HCT116 (cell line): ENCODE results near the gene ZNF823.

Experiments
- EGR1 ChIP-seq: IDR thresholded peaks from 2 replicates; pipeline ENCODE4 v1.6.1; 2012; ENCODE audit warnings: low read depth
- ELF1 ChIP-seq: IDR thresholded peaks from 2 replicates; pipeline ENCODE4 v1.6.1; 2012; ENCODE audit warnings: low read depth, borderline replicate concordance
- EZH2 ChIP-seq: fragments of 200-600 bp; sonication (generic); IDR thresholded peaks from 2 replicates; pipeline ENCODE4 v1.6.1; 2017; ENCODE audit warnings: antibody characterized with exemption, mixed run types
- JUND ChIP-seq: IDR thresholded peaks from 2 replicates; pipeline ENCODE4 v1.6.1; 2012
- POLR2A ChIP-seq: IDR thresholded peaks from 2 replicates; pipeline ENCODE4 v1.7.0; 2011; ENCODE audit warnings: borderline replicate concordance; ENCODE audit not compliant: insufficient read depth, insufficient read length; ENCODE audit errors: extremely low read depth
- POLR2AphosphoS5 ChIP-seq: IDR thresholded peaks from 2 replicates; pipeline ENCODE4 v1.6.1; 2011; ENCODE audit warnings: mild to moderate bottlenecking, low read depth, low read length, moderate library complexity
- RAD21 ChIP-seq: IDR thresholded peaks from 2 replicates; pipeline ENCODE4 v1.6.1; 2012; ENCODE audit warnings: low read depth, mild to moderate bottlenecking
- SIN3A ChIP-seq: IDR thresholded peaks from 2 replicates; pipeline ENCODE4 v1.6.1; 2012; ENCODE audit warnings: low read depth
- SRF ChIP-seq: IDR thresholded peaks from 2 replicates; pipeline ENCODE4 v1.6.1; 2012; ENCODE audit warnings: low read depth
- TCF7L2 ChIP-seq: IDR thresholded peaks from 2 replicates; pipeline ENCODE4 v1.7.0; 2011; ENCODE audit warnings: borderline replicate concordance, inconsistent platforms; ENCODE audit not compliant: insufficient read depth, insufficient read length; ENCODE audit errors: extremely low read depth
- YY1 ChIP-seq: IDR thresholded peaks from 2 replicates; pipeline ENCODE4 v1.6.1; 2011; ENCODE audit warnings: low read length, low read depth, moderate library complexity, mild to moderate bottlenecking; ENCODE audit not compliant: insufficient replicate concordance; ENCODE audit errors: extremely low read depth
- ZFX ChIP-seq: fragments of 450-650 bp; IDR thresholded peaks from 2 replicates; pipeline ENCODE4 v1.6.1; 2017
- ZNF274 ChIP-seq: fragments of 200-500 bp; sonication (Bioruptor generic); IDR thresholded peaks from 2 replicates; pipeline ENCODE4 v1.6.1; 2014; ENCODE audit warnings: mild to moderate bottlenecking, low read depth, low read length, inconsistent platforms
- TF ChIP-seq, protein P1 (sequence below), 3 experiments: fragments of 200-600 bp in 1 of 3; sonication (generic) in 1 of 3; IDR thresholded peaks in 2 of 3; conservative IDR thresholded peaks in 1 of 3; 2 replicates each; pipeline ENCODE4 v1.5.1; 2012 to 2017; ENCODE audit warnings: low read depth in 2 of 3, low read length in 2 of 3, antibody characterized with exemption in 1 of 3, borderline replicate concordance in 1 of 3, control low read depth in 1 of 3, mild to moderate bottlenecking in 1 of 3, mixed read lengths in 1 of 3, mixed run types in 1 of 3, moderate library complexity in 1 of 3; ENCODE audit not compliant: insufficient read depth in 1 of 3

DNA sequence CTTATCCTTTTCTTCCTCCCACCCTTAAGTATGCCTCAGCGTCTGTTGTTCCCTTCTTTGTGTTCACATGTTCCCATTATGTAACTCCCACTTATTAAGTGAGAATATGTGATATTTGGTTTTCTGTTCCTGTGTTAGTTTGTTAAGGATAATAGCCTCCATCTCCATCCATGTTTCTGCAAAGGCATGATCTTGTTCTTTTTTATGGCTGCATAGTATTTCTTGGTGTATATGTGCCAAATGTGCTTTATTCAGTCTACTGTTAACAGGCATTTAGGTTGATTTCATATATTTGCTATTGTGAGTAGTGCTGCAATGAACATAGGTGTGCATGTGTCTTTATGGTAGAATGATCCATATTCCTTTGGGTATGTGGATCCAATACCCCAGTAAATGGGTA is 24.9 kb upstream of the ZNF823 start:
- no peak for TF ChIP-seq YY1
- no peak for TF ChIP-seq SRF
- TF ChIP-seq ZNF274, result no peak
- TF ChIP-seq RAD21, result no peak
- TF ChIP-seq, protein P1, sequence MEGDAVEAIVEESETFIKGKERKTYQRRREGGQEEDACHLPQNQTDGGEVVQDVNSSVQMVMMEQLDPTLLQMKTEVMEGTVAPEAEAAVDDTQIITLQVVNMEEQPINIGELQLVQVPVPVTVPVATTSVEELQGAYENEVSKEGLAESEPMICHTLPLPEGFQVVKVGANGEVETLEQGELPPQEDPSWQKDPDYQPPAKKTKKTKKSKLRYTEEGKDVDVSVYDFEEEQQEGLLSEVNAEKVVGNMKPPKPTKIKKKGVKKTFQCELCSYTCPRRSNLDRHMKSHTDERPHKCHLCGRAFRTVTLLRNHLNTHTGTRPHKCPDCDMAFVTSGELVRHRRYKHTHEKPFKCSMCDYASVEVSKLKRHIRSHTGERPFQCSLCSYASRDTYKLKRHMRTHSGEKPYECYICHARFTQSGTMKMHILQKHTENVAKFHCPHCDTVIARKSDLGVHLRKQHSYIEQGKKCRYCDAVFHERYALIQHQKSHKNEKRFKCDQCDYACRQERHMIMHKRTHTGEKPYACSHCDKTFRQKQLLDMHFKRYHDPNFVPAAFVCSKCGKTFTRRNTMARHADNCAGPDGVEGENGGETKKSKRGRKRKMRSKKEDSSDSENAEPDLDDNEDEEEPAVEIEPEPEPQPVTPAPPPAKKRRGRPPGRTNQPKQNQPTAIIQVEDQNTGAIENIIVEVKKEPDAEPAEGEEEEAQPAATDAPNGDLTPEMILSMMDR (IDR thresholded peaks at IDR 0.05 in 2 of 3, conservative IDR thresholded peaks at IDR 0.05 in 1 of 3; ENCODE audit: borderline replicate concordance in 1 of 3, insufficient read depth in 1 of 3, low read depth in 2 of 3, low read length in 2 of 3), result no peak
- TF ChIP-seq JUND, result no peak
- TF ChIP-seq POLR2AphosphoS5, result no peak
- TF ChIP-seq EZH2, result no peak
- no peak for TF ChIP-seq POLR2A
- no peak for TF ChIP-seq SIN3A
- no peak for TF ChIP-seq EGR1
- TF ChIP-seq ELF1, result no peak
- no peak for TF ChIP-seq ZFX
- no peak for TF ChIP-seq TCF7L2
